Glomerular visceral epithelial cell (primary cell): ENCODE measurements around the gene ANKS1B.

ENCODE experiments used
- DNase-seq: peaks from one replicate; pipeline ENCODE4 v3.0.0-alpha.2; 2016; ENCODE audit errors: extremely low spot score

The ANKS1B gene

GRCh38 chr12:98819071-98819470 is 1165.7 kb downstream of the ANKS1B start:
- DNase-seq, result no peak

DNA sequence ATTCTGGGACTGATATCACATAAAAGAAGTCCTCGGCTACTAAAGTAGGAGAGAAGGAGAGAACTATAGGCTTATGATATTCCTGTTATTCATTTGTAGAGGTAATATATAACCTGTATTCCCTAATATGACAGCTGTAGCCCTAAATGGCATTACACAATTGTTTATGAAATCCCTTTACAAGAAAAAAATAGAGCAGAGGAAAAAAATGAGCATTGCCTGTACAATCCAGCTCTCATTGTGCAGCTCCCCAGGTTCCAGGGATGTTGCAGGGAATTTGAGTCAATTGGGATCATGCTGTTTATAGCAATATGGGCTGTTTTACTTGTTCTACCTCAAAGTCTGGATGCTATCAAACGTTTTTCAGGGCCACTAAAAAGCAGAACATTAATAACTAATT is 1166.5 kb downstream of the ANKS1B start:
- no peak for DNase-seq

- DNase-seq, result no peak
Measured at GRCh38 chr12:98817742-98818141, 1167.0 kb downstream of the ANKS1B start.

GRCh38 chr12:98816720-98817119 is 1168.0 kb downstream of the ANKS1B start:
- no peak for DNase-seq

DNA sequence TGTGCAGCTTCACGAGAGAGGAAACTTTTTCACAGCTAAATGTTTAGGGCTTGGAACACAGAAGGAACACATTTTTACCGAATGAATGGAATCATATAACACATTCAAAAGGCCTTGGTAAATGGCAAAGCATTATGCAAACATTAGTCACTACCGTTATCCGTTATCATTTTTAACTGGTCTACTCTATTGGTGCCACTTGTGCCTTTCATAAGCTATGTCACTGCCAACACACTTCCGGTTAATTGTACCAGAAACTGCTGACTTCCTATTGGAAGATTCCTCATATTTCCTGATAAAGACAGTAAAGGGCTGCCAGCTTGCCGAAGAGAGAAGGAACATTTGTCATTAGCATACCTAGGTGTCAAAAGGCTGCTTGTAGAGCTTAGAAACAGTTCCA is 1170.5 kb downstream of the ANKS1B start:
- no peak for DNase-seq

DNA sequence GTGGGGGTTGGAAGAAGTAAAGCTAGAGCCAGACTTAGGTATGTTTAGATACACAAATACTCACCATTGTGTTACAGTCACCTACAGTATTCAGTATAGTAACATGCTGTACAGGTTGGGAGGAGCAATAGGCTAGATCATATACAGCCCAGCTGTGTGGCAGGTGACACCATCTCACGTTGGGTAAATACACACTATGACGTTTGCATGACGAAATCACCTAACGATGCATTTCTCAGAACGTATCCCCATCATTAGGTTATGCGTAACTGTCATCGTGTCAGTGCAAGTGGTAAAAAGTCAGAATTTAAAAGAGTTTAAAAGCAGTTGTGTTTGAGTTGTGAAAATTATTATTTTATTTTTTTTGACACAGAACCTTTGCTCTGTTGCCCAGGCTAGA is 1172.5 kb downstream of the ANKS1B start:
- no peak for DNase-seq

DNA sequence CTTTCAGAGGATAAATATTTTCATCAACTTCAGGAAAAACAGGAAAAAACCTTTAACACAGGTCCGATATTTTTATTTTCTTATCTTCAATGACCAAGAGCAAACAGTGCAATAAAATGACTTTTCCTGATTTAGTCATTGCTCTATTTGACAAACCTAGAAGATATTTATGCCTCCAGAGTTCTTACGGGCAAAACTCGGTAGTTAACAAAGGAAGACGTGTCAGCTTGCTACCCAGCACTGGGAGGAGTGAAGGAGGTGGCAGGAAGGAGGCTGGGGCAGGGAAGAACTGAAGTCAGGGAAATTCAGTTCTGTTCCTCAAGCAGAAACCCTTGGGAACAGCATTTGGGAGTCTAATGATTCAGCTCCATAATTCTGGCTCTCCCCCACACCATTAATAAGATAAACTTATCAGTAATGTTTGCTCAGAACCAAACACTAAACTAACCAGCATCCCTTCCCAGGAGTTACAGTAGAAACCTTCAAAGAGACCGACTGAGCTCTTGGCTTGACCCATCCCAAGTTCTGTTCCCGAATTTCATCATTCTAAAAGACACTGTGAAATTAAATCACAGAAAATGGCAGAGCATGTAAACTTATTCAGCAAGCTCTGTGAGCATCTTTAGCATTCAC is 1176.4 kb downstream of the ANKS1B start:
- DNase-seq, result no peak

GRCh38 chr12:98807187-98807586 is 1177.5 kb downstream of the ANKS1B start:
- DNase-seq, result no peak

- DNase-seq, result no peak
Measured at GRCh38 chr12:98803468-98804209, 1181.1 kb downstream of the ANKS1B start.

GRCh38 chr12:98799822-98800221 is 1184.9 kb downstream of the ANKS1B start:
- no peak for DNase-seq

- DNase-seq, result no peak
Measured at GRCh38 chr12:98799146-98799810, 1185.5 kb downstream of the ANKS1B start.

DNA sequence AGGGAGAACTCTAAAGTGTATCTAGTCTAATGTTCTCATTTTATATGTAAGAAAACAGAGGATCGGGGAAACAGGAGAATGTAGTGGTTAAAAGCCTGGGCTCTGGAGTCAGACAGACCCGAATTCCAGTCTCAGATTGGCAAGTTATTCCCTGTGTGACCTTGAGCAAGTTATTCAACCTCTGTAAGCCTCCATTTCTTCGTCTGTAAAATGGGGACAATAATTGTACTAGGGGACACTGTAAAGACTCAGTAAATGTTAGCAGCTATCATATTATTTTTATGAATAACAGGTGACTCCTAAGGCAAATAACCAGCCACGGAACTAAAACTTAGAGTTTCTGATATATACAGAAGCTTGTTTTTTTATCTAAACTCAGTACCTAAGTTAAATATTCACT is 1187.5 kb downstream of the ANKS1B start:
- DNase-seq, result no peak

- no peak for DNase-seq
Measured at GRCh38 chr12:98796745-98797144, 1188.0 kb downstream of the ANKS1B start.

- DNase-seq, result no peak
Measured at GRCh38 chr12:98793121-98793520, 1191.6 kb downstream of the ANKS1B start.

DNA sequence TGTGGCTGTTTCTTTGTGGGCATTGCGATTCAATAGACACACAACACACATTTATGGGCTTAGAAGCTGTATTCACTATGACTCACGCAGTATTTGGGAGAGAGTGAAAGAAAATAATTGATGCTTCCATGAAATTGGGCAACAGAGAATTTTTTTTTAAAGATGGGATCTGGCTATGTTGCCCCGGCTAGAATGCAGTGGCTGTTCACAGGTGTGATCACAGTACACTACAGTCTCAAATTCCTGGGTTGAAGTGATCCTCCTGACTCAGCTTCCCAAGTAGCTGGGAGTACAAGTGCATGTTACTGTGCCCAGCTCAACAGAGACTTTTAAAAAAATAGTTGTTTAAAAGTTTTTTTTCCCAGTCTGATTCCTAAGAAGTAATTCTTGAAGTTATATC is 1193.3 kb downstream of the ANKS1B start:
- DNase-seq, result no peak

DNA sequence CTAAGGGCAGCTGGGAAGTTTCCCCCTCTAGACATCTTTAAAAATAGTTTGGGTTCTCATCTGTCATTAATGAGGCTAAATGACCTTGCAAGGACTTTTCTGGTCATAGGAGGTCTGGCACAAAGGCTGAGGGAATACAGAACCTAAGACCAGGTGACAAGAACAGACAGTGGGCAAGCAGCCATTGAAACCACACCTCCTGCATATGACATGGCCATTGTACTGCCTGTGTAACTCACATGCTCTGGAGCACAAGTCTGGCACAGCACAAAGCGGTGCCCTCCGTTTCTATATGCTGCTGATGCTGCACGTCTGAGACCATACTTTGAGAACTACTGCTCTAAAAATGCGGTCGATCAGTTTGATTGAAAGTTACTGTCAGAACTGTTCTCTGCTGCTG is 1196.3 kb downstream of the ANKS1B start:
- DNase-seq, result no peak

GRCh38 chr12:98786653-98787052 is 1198.1 kb downstream of the ANKS1B start:
- DNase-seq, result no peak

DNA sequence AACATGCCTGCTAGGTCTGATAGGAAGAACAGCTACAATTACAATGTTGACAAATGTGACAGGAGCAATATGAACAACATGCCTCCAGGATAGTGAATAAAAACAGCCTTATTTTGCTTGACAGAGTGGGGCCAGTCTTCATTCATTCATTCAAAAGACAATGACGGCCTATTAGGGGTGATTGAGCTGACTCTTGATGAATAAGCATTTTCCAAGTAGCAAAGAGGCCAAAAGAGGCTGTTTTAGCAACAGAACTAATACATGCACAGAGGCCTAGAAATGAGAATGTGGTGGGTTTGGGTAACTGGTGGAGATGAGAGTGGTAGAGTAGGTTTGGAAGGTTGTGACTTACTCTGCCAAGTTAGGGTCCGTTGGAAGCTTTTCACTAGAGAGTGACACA is 1201.3 kb downstream of the ANKS1B start:
- no peak for DNase-seq

GRCh38 chr12:98780261-98780660 is 1204.5 kb downstream of the ANKS1B start:
- DNase-seq, result no peak

DNA sequence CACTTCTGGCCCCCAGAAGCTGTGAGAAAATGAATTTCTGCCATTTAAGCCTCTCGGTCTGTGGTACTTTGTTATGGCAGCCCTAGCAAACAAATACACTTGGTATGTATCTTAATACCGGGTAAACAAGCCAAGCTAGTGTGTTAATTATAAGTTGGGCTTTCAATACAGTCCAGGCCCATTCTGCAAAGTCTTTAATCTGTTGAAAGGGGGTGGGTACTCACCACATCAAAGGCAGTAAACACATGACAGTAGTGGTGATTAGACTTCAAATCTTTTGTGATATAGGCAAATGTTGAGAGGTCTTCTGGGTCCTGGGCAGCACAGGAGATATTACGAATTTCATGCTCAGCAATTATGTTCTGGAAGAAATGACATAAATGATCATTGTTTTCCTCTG is 1211.9 kb downstream of the ANKS1B start:
- no peak for DNase-seq

GRCh38 chr12:98771811-98772752 is 1212.7 kb downstream of the ANKS1B start:
- DNase-seq, result no peak

DNA sequence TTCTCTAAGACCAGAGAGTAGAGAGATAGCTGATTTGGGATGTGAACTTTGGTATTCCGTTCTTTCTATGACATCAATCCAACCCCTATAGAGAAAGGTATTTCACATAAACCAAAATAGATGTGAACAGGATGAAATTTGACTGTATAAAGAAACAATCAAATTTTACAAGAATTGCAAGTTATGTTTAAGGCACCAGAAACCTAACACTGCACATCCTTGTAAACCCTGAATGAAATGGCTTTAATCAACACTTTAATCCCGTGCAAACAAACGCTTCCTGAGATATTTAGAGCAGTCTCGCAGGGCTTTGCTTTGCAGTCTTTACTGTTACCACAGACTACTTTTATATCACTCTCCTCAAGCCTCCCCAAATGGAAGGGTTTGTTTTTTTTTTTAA is 1214.5 kb downstream of the ANKS1B start:
- no peak for DNase-seq
